HepG2 (cell line): Measurements from ENCODE around the gene PRR11. TPM values are rescaled to one million over a fixed set of nuclear protein-coding genes. Genes with fewer than 3 reads are reported as not detected.

Experiments used
- ZNF337 ChIP-seq: sonication (generic); formaldehyde crosslinking; IDR thresholded peaks from 2 replicates; pipeline ENCODE4 v1.5.1; 2020; ENCODE audit warnings: missing genetic modification reagents, low read depth, mild to moderate bottlenecking, borderline replicate concordance
- ZNF569 ChIP-seq: sonication (generic); formaldehyde crosslinking; IDR thresholded peaks from 2 replicates; pipeline ENCODE4 v1.5.0; 2020; ENCODE audit warnings: mild to moderate bottlenecking, missing genetic modification reagents, moderate library complexity, borderline replicate concordance
- ZNF768 ChIP-seq: sonication (generic); formaldehyde crosslinking; IDR thresholded peaks from 2 replicates; pipeline ENCODE4 v1.4.0; 2020; ENCODE audit warnings: missing genetic modification reagents
- polyA plus RNA-seq, 8 experiments: library from polyadenylated mRNA; depleted of rRNA in 3 of 8; stranded (reverse) in 7 of 8; unstranded in 1 of 8; fragments of >200 nt; fragmentation: Illumina TruSeq in 4 of 8; extraction: Trizol in 4 of 8; gene quantifications; 2 replicates each; pipeline versions ENCODE4 v1.2.1 to v1.2.3, GENCODE V29; 2011 to 2016; ENCODE audit warnings: low read depth in 4 of 8, missing spikeins in 1 of 8, mixed read lengths in 1 of 8; ENCODE audit not compliant: insufficient read depth in 1 of 8
- total RNA-seq, 5 experiments: library from RNA; depleted of rRNA; stranded (reverse); fragments of >200 nt; fragmentation: Illumina TruSeq; extraction: Trizol; gene quantifications; 2 replicates each; pipeline ENCODE4 v1.2.3, GENCODE V29; 2016; ENCODE audit warnings: low read depth in 1 of 5
- TF ChIP-seq, protein P1 (sequence below): sonication (generic); formaldehyde crosslinking; conservative IDR thresholded peaks from 2 replicates; pipeline ENCODE4 v1.4.0; 2020; ENCODE audit warnings: mild to moderate bottlenecking, missing genetic modification reagents, moderate library complexity
- TF ChIP-seq, protein P2 (sequence below): sonication (generic); formaldehyde crosslinking; IDR thresholded peaks from 2 replicates; pipeline ENCODE4 v1.5.1; 2020; ENCODE audit warnings: missing genetic modification reagents, mild to moderate bottlenecking, borderline replicate concordance

PRR11 gene
- total and polyA plus RNA-seq, 2 of the 13 experiments (the other 11 are each of a cell fraction or from before 2014, with no cell fraction given), result 35.7 to 39.2 TPM

DNA sequence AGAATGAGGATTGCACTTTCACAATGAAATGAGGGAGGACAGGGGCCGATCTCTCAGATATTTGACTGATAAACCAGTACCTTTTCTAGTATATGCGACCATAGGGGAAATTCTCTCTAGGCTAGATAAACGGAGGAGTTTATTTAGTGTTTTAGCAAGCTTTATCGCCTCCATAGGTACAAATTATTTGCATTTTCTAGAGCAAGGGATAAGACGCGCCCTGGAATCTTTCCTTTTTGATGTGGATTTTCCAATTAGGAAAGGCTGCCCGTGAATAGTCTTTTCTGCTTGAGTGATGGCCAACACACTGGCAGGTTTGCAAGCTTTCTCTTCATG is 64.4 kb downstream of the PRR11 start (continued):
- TF ChIP-seq ZNF337 (no peak), ZNF768 (CRISPR knock-in tag) (no peak), ZNF569 (0 out of 2 replicates have a peak, but pooled peaks have one; percentile 86)
- TF ChIP-seq, protein P1, sequence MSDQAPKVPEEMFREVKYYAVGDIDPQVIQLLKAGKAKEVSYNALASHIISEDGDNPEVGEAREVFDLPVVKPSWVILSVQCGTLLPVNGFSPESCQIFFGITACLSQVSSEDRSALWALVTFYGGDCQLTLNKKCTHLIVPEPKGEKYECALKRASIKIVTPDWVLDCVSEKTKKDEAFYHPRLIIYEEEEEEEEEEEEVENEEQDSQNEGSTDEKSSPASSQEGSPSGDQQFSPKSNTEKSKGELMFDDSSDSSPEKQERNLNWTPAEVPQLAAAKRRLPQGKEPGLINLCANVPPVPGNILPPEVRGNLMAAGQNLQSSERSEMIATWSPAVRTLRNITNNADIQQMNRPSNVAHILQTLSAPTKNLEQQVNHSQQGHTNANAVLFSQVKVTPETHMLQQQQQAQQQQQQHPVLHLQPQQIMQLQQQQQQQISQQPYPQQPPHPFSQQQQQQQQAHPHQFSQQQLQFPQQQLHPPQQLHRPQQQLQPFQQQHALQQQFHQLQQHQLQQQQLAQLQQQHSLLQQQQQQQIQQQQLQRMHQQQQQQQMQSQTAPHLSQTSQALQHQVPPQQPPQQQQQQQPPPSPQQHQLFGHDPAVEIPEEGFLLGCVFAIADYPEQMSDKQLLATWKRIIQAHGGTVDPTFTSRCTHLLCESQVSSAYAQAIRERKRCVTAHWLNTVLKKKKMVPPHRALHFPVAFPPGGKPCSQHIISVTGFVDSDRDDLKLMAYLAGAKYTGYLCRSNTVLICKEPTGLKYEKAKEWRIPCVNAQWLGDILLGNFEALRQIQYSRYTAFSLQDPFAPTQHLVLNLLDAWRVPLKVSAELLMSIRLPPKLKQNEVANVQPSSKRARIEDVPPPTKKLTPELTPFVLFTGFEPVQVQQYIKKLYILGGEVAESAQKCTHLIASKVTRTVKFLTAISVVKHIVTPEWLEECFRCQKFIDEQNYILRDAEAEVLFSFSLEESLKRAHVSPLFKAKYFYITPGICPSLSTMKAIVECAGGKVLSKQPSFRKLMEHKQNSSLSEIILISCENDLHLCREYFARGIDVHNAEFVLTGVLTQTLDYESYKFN, result no peak
- TF ChIP-seq, protein P2, sequence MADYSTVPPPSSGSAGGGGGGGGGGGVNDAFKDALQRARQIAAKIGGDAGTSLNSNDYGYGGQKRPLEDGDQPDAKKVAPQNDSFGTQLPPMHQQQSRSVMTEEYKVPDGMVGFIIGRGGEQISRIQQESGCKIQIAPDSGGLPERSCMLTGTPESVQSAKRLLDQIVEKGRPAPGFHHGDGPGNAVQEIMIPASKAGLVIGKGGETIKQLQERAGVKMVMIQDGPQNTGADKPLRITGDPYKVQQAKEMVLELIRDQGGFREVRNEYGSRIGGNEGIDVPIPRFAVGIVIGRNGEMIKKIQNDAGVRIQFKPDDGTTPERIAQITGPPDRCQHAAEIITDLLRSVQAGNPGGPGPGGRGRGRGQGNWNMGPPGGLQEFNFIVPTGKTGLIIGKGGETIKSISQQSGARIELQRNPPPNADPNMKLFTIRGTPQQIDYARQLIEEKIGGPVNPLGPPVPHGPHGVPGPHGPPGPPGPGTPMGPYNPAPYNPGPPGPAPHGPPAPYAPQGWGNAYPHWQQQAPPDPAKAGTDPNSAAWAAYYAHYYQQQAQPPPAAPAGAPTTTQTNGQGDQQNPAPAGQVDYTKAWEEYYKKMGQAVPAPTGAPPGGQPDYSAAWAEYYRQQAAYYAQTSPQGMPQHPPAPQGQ (CRISPR knock-in tag), result 0 out of 2 replicates have a peak, but pooled peaks have one; percentile 6
